Measurements from ENCODE around the gene RAB7B. TPM values are rescaled to one million over a fixed set of nuclear protein-coding genes. Genes with fewer than 3 reads are reported as not detected.

Gene RAB7B
- total and polyA plus RNA-seq, 9 of the 15 experiments (the other 6 are each of a cell fraction or from before 2014, with no cell fraction given): 0.03 to 0.29 (median 0.07) TPM; not detected in 4

DNA sequence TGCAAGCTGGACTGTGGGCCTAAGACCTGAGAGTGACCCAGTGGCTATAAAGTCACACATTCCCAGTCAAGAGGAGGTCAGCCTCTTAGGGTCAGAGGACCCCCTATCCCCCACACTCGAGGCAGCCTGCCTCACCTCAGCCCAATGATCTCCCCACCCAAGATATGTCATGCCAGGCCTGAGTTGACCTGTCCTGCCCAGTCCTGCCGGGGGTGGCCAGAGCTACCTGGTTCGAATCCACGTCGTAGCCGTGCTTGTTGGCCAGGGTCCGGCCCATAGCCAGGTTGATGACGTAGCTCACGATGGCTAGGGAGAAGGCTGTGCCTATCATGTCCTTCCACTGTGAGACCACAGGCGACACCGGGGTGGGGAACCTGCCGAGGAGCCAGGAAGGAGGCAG lies 75.5 kb downstream of the RAB7B start:
- Histone ChIP-seq H3K36me3 (ENCODE audit: control insufficient read depth, insufficient read depth, low read length) (no peaks in the 10 kb centered on the region), H3K9me1 (ENCODE audit: control insufficient read depth, insufficient read depth, low read length) (peaks cover 5% of the 10 kb centered on the region), H3K9me3 (replicated peaks; ENCODE audit: control insufficient read depth, insufficient read depth, low read depth, low read length) (no peaks in the 10 kb centered on the region), H3K79me2 (ENCODE audit: control insufficient read depth, insufficient read depth, low read length) (no peaks in the 10 kb centered on the region), H3K27me3 (ENCODE audit: control insufficient read depth in 2 of 2, insufficient read depth in 2 of 2, low read length in 2 of 2) (peaks cover 46 to 88% of the 10 kb centered on the region in 2 experiments), H3K9ac (ENCODE audit: insufficient read depth in 1 of 2, low read depth in 2 of 2, low read length in 2 of 2) (no peak overlapping the region), H3K4me3 (no peak overlapping the region), H3K27ac (ENCODE audit: extremely low read depth, low read depth, low read length) (no peak overlapping the region), H2AFZ (ENCODE audit: low read depth, low read length) (no peak overlapping the region), H3K4me2 (ENCODE audit: insufficient read depth, low read length) (no peak overlapping the region), H3K4me1 (replicated peaks in 1 of 2; ENCODE audit: control insufficient read depth in 2 of 2, insufficient read depth in 2 of 2, low read length in 2 of 2) (peaks cover 4 to 13% of the 10 kb centered on the region in 2 experiments; a peak in 3 of 5 replicates), H4K20me1 (replicated peaks; ENCODE audit: control insufficient read depth, insufficient read depth, low read length) (peaks cover 13% of the 10 kb centered on the region; the same call in 1 of the 2 replicates)
- BruUV-seq (replicated peaks): no TSS peak
- no peak for FAIRE-seq
- CTCF ChIA-PET (ENCODE audit: low intra/inter-chr PET ratio): no interaction called here
- POLR2A ChIA-PET: interaction anchor here (0.5 to 0.7 kb wide), 4 partner anchors 14 to 1775 kb away, joined by 3 to 5 read pairs (median 4); no protein-coding TSS in a partner anchor
- WGBS (ENCODE audit: insufficient coverage, low coverage, missing lambda C conversion rate): 3% methylated on average over 12 of the region's 12 CpGs
- in situ Hi-C loops (cut with MboI): loop anchor here (5.0 to 10.0 kb wide), 2 partner anchors 135 to 177 kb away; no protein-coding TSS in a partner anchor
- no peak for DNase-seq (ENCODE audit: extremely low read depth in 1 of 4, low spot score in 3 of 4)
- no peak for ATAC-seq
- intact Hi-C loops (cut with micrococcal nuclease): no loop called here
- TF ChIP-seq EP400 (IDR thresholded peaks at IDR 0.05): no peak
- TF ChIP-seq SUPT5H (IDR thresholded peaks at IDR 0.05): no peak
- TF ChIP-seq ZNF217 (CRISPR knock-in tag; IDR thresholded peaks at IDR 0.05): no peak
- no peak for TF ChIP-seq CHD1 (IDR thresholded peaks at IDR 0.05; ENCODE audit: low read length)
- no peak for TF ChIP-seq PHF21A (IDR thresholded peaks at IDR 0.05; ENCODE audit: borderline replicate concordance, low read depth)
- no peak for TF ChIP-seq ZNF239 (CRISPR knock-in tag; IDR thresholded peaks at IDR 0.05)
- no peak for TF ChIP-seq PCBP1 (IDR thresholded peaks at IDR 0.05; ENCODE audit: low read depth, low read length, poor library complexity, severe bottlenecking)
- TF ChIP-seq, protein P1, sequence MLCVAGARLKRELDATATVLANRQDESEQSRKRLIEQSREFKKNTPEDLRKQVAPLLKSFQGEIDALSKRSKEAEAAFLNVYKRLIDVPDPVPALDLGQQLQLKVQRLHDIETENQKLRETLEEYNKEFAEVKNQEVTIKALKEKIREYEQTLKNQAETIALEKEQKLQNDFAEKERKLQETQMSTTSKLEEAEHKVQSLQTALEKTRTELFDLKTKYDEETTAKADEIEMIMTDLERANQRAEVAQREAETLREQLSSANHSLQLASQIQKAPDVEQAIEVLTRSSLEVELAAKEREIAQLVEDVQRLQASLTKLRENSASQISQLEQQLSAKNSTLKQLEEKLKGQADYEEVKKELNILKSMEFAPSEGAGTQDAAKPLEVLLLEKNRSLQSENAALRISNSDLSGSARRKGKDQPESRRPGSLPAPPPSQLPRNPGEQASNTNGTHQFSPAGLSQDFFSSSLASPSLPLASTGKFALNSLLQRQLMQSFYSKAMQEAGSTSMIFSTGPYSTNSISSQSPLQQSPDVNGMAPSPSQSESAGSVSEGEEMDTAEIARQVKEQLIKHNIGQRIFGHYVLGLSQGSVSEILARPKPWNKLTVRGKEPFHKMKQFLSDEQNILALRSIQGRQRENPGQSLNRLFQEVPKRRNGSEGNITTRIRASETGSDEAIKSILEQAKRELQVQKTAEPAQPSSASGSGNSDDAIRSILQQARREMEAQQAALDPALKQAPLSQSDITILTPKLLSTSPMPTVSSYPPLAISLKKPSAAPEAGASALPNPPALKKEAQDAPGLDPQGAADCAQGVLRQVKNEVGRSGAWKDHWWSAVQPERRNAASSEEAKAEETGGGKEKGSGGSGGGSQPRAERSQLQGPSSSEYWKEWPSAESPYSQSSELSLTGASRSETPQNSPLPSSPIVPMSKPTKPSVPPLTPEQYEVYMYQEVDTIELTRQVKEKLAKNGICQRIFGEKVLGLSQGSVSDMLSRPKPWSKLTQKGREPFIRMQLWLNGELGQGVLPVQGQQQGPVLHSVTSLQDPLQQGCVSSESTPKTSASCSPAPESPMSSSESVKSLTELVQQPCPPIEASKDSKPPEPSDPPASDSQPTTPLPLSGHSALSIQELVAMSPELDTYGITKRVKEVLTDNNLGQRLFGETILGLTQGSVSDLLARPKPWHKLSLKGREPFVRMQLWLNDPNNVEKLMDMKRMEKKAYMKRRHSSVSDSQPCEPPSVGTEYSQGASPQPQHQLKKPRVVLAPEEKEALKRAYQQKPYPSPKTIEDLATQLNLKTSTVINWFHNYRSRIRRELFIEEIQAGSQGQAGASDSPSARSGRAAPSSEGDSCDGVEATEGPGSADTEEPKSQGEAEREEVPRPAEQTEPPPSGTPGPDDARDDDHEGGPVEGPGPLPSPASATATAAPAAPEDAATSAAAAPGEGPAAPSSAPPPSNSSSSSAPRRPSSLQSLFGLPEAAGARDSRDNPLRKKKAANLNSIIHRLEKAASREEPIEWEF (CRISPR knock-in tag; IDR thresholded peaks at IDR 0.05): no peak
- TF ChIP-seq, protein P2, sequence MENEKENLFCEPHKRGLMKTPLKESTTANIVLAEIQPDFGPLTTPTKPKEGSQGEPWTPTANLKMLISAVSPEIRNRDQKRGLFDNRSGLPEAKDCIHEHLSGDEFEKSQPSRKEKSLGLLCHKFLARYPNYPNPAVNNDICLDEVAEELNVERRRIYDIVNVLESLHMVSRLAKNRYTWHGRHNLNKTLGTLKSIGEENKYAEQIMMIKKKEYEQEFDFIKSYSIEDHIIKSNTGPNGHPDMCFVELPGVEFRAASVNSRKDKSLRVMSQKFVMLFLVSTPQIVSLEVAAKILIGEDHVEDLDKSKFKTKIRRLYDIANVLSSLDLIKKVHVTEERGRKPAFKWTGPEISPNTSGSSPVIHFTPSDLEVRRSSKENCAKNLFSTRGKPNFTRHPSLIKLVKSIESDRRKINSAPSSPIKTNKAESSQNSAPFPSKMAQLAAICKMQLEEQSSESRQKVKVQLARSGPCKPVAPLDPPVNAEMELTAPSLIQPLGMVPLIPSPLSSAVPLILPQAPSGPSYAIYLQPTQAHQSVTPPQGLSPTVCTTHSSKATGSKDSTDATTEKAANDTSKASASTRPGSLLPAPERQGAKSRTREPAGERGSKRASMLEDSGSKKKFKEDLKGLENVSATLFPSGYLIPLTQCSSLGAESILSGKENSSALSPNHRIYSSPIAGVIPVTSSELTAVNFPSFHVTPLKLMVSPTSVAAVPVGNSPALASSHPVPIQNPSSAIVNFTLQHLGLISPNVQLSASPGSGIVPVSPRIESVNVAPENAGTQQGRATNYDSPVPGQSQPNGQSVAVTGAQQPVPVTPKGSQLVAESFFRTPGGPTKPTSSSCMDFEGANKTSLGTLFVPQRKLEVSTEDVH (IDR thresholded peaks at IDR 0.05; ENCODE audit: low read depth, partially characterized antibody): no peak
- TF ChIP-seq DACH1 (IDR thresholded peaks at IDR 0.05; ENCODE audit: partially characterized antibody): no peak
- TF ChIP-seq MEF2D (tag; conservative IDR thresholded peaks at IDR 0.05; ENCODE audit: low read depth): no peak
- TF ChIP-seq ZSCAN29 (IDR thresholded peaks at IDR 0.05): no peak
- no peak for TF ChIP-seq PTRF (tag; IDR thresholded peaks at IDR 0.05)
- TF ChIP-seq MTA2 (IDR thresholded peaks at IDR 0.05; ENCODE audit: low read depth): no peak
- TF ChIP-seq BHLHE40 (IDR thresholded peaks at IDR 0.05; ENCODE audit: low read length): no peak
- TF ChIP-seq, protein P3, sequence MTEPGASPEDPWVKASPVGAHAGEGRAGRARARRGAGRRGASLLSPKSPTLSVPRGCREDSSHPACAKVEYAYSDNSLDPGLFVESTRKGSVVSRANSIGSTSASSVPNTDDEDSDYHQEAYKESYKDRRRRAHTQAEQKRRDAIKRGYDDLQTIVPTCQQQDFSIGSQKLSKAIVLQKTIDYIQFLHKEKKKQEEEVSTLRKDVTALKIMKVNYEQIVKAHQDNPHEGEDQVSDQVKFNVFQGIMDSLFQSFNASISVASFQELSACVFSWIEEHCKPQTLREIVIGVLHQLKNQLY (CRISPR knock-in tag; conservative IDR thresholded peaks at IDR 0.05): no peak
